Stimulated activated CD8-positive, alpha-beta memory T cell treated with anti-CD3 and anti-CD28 coated beads, Interleukin-7, amount 100 ng/mL, for 4 hours (primary cell): ENCODE results near the gene ANKMY2.
"Not testable (repeated sequence)": the region's sequence is repeated elsewhere in the genome, so short reads cannot be mapped to it uniquely, and the experiment has no call there.

Experiments
- DNase-seq, 2 donors: peaks; one replicate each; pipeline ENCODE4 v3.0.0-alpha.2; 2020; ENCODE audit warnings: low read depth in 2 of 2

Gene ANKMY2

GRCh38 chr7:16645593-16646471 is at the start of gene ANKMY2, which contains the start of gene BZW2:
Gene ANKMY2 (minus strand): TSS chr7:16645754. CDS start chr7:16645573, 181 bp downstream.
Gene BZW2 (plus strand): TSS chr7:16646181. CDS start chr7:16665444, 19,263 bp downstream.
- peak; percentile 87 to 91 for DNase-seq

- DNase-seq = no peak
These were observed 49.3 kb upstream of the ANKMY2 start for GRCh38 chr7:16694806-16695205.

- no peak for DNase-seq
These were observed 48.2 kb upstream of the ANKMY2 start for GRCh38 chr7:16693601-16694318.

- no peak for DNase-seq
These were observed 45.7 kb upstream of the ANKMY2 start for GRCh38 chr7:16691241-16691640.

- no peak for DNase-seq
These were observed 42.7 kb upstream of the ANKMY2 start for GRCh38 chr7:16688249-16688648.

- DNase-seq = no peak
These were observed 40.0 kb upstream of the ANKMY2 start for GRCh38 chr7:16685535-16685934.

GRCh38 chr7:16684935-16685334 is 39.4 kb upstream of the ANKMY2 start:
- no peak for DNase-seq

- DNase-seq = not testable (repeated sequence)
These were observed 33.4 kb upstream of the ANKMY2 start for GRCh38 chr7:16678645-16679566.

- no peak for DNase-seq
These were observed 32.5 kb upstream of the ANKMY2 start for GRCh38 chr7:16677978-16678494.

- DNase-seq = no peak
These were observed 29.7 kb upstream of the ANKMY2 start for GRCh38 chr7:16675277-16675676.

- DNase-seq = no peak
These were observed 26.3 kb upstream of the ANKMY2 start for GRCh38 chr7:16671811-16672210.

- DNase-seq = no peak
These were observed 25.3 kb upstream of the ANKMY2 start for GRCh38 chr7:16670731-16671344.

- no peak for DNase-seq
These were observed 24.5 kb upstream of the ANKMY2 start for GRCh38 chr7:16670021-16670420.

GRCh38 chr7:16669581-16669980 is 24.0 kb upstream of the ANKMY2 start:
- no peak for DNase-seq

- no peak for DNase-seq
These were observed 23.4 kb upstream of the ANKMY2 start for GRCh38 chr7:16668978-16669377.

GRCh38 chr7:16668049-16668858 is 22.7 kb upstream of the ANKMY2 start:
- no peak for DNase-seq

GRCh38 chr7:16667355-16667754 is 21.8 kb upstream of the ANKMY2 start:
- no peak for DNase-seq

GRCh38 chr7:16661924-16662323 is 16.4 kb upstream of the ANKMY2 start:
- DNase-seq = no peak

- DNase-seq = no peak
These were observed 15.3 kb upstream of the ANKMY2 start for GRCh38 chr7:16660702-16661464.
